ENCODE data around the gene LHX2. TPM values are rescaled to one million over a fixed set of nuclear protein-coding genes. Genes with fewer than 3 reads are reported as not detected.

LHX2 gene
- polyA plus RNA-seq, 1 experiment: 0.13 TPM

GRCh38 chr9:124015661-124016131 is 4.1 kb downstream of the LHX2 start:
- POLR2A ChIA-PET: no interaction called here
- H3K36me3 ChIP-seq (ENCODE audit: control insufficient read depth, insufficient read depth, low read length): no peaks in the 10 kb centered on the region
- no peak for DNase-seq (ENCODE audit: low read depth)
- CTCF ChIA-PET: no interaction called here
- TF ChIP-seq, protein P1, sequence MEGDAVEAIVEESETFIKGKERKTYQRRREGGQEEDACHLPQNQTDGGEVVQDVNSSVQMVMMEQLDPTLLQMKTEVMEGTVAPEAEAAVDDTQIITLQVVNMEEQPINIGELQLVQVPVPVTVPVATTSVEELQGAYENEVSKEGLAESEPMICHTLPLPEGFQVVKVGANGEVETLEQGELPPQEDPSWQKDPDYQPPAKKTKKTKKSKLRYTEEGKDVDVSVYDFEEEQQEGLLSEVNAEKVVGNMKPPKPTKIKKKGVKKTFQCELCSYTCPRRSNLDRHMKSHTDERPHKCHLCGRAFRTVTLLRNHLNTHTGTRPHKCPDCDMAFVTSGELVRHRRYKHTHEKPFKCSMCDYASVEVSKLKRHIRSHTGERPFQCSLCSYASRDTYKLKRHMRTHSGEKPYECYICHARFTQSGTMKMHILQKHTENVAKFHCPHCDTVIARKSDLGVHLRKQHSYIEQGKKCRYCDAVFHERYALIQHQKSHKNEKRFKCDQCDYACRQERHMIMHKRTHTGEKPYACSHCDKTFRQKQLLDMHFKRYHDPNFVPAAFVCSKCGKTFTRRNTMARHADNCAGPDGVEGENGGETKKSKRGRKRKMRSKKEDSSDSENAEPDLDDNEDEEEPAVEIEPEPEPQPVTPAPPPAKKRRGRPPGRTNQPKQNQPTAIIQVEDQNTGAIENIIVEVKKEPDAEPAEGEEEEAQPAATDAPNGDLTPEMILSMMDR (IDR thresholded peaks at IDR 0.05; ENCODE audit: insufficient read depth, low read depth, low read length): no peak
- peaks cover 57% of the 10 kb centered on the region for H3K27me3 ChIP-seq (ENCODE audit: control insufficient read depth, insufficient read depth, low read length)
- no peak overlapping the region for H3K4me3 ChIP-seq (ENCODE audit: low read depth, low read length)

GRCh38 chr9:124016175-124017050 is 4.8 kb downstream of the LHX2 start:
- ChIA-PET POLR2A (no interaction called here), CTCF (interaction anchor here (1.0 kb wide), 1 partner anchor 291 kb away, joined by 3 read pairs; no protein-coding TSS in a partner anchor)
- DNase-seq (ENCODE audit: low read depth): no peak
- TF ChIP-seq, protein P1 (IDR thresholded peaks at IDR 0.05; ENCODE audit: insufficient read depth, low read depth, low read length): no peak
- peaks cover 63% of the 10 kb centered on the region for H3K27me3 ChIP-seq (ENCODE audit: control insufficient read depth, insufficient read depth, low read length)
- H3K4me3 ChIP-seq (ENCODE audit: low read depth, low read length): no peak overlapping the region
- no peaks in the 10 kb centered on the region for H3K36me3 ChIP-seq (ENCODE audit: control insufficient read depth, insufficient read depth, low read length)

DNA sequence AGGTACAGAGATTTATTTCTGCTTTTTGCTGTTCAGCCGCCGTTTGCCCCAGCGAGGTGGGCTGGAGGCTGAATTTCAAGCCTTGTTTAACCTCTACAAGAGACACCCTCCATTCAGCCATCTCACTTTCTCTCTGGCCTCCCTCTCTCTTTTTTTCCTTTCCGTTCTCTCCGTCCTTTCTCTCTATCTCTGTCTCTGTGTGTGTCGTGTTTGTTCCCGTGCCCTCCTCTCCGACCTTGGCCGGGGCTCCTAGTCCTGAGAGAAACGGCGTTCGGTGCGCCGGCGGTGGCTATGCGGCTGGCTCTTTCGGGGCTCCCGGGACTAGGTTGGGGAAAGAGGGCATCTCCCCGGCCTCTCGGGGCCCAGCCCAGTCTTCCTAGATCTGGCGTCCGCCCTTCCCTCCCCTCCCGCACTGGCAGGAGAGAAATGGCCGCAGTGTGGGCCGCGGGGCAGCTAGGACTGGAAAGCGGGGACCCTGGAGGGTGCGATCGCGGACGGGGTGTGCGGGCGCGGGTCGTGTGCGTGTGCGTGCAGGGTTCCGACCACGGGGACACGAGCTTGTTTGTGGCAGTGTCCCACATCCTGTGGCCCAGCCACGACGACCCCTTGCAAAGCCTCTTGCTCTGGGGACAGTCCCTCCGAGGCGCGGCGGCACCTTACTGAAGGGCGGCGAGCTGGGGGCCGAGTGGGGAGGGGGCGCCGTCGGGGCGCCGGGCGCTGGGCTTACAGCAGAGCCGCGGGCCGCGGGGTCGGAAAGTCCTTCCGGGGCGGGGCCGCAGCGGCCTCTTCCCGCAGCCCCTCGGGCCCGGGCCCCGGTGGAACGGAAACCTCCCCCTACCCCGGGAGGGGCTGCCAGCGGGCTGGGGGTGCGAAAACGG is 5.7 kb downstream of the LHX2 start:
- POLR2A ChIA-PET: no interaction called here
- no peak for DNase-seq (ENCODE audit: low read depth)
- Histone ChIP-seq H3K27me3 (ENCODE audit: control insufficient read depth, insufficient read depth, low read length) (peaks cover 67% of the 10 kb centered on the region), H3K4me3 (ENCODE audit: low read depth, low read length) (no peak overlapping the region; the same call in 1 of the 2 replicates), H3K36me3 (ENCODE audit: control insufficient read depth, insufficient read depth, low read length) (no peaks in the 10 kb centered on the region)
- CTCF ChIA-PET: interaction anchor here (1.0 kb wide), 1 partner anchor 292 kb away, joined by 3 read pairs; no protein-coding TSS in a partner anchor
- TF ChIP-seq, protein P1 (IDR thresholded peaks at IDR 0.05; ENCODE audit: insufficient read depth, low read depth, low read length): no peak

- POLR2A ChIA-PET: no interaction called here
- peaks cover 68% of the 10 kb centered on the region for H3K27me3 ChIP-seq (ENCODE audit: control insufficient read depth, insufficient read depth, low read length)
- H3K36me3 ChIP-seq (ENCODE audit: control insufficient read depth, insufficient read depth, low read length): no peaks in the 10 kb centered on the region
- TF ChIP-seq, protein P1 (IDR thresholded peaks at IDR 0.05; ENCODE audit: insufficient read depth, low read depth, low read length): no peak
- peak overlapping the region; percentile 25 for H3K4me3 ChIP-seq (ENCODE audit: low read depth, low read length)
- CTCF ChIA-PET: interaction anchor here (0.9 kb wide), 1 partner anchor 293 kb away, joined by 3 read pairs; no protein-coding TSS in a partner anchor
- no peak for DNase-seq (ENCODE audit: low read depth)
Measured at GRCh38 chr9:124017929-124018729, 6.6 kb downstream of the LHX2 start.
